Raji (cell line): ENCODE data around the gene SLC30A7.

Source experiments
- POLR2A ChIP-seq: IDR thresholded peaks from 2 replicates; pipeline ENCODE4 v1.6.1; 2011; ENCODE audit warnings: low read depth, low read length, control low read depth; ENCODE audit not compliant: insufficient read depth

SLC30A7 gene, protein sequence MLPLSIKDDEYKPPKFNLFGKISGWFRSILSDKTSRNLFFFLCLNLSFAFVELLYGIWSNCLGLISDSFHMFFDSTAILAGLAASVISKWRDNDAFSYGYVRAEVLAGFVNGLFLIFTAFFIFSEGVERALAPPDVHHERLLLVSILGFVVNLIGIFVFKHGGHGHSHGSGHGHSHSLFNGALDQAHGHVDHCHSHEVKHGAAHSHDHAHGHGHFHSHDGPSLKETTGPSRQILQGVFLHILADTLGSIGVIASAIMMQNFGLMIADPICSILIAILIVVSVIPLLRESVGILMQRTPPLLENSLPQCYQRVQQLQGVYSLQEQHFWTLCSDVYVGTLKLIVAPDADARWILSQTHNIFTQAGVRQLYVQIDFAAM

GRCh38 chr1:100895540-100896480 is at the start of gene SLC30A7:
SLC30A7 (plus strand) TSS chr1:100896090; CDS start chr1:100896263, 173 bp downstream.
- peak; percentile 74 for TF ChIP-seq POLR2A

DNA sequence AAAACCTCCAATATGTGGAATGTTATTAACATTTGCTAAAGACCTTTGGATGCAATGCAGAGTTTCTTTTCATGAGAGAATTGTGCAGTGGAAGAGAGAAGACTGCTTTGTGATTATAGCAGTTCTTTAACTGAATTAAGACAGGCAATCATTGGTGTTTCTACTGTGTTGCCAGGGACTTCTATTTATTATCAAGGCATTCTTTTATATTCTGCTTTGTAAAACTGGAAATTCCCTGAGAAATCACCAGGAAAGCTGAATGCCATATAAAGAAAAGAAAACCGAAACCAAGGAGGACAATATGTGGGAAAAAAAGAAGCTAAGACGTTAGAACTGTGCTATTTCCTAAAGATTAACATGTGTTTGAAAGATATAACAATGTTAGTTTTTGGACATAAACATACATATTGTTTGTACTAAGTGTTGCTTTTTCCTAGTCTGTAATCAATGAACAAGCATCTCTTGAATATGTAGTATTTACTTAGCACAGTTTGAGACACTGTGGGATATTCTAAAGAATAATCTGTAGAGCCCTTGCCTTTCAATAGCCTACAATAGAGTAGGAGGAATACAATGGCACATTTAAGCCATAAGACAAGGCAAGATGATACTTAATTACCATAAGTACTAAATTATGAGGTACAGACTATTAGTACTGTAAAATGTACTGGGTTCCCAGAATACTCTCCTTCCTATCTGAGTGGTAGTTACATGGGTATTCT is 48.4 kb upstream of the SLC30A7 start:
- no peak for TF ChIP-seq POLR2A

GRCh38 chr1:100851726-100852125 is 44.2 kb upstream of the SLC30A7 start:
- no peak for TF ChIP-seq POLR2A

DNA sequence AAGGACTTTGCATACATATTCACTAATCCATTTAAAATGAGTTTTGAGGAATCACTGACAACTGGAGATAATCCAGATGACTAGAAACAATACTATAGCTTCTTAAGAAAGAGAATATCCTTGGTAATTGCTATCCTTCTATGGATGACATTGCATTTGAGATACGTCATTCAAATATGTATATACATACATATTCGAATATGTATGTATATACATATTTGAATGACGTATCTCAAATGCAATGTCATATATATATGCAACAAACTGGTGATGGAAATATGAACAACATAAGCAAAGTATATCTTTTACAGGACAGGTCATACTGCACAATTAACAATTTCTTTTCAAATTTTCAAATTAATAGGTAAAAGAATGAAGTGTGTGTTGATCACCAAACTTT is 42.9 kb upstream of the SLC30A7 start:
- TF ChIP-seq POLR2A = no peak

DNA sequence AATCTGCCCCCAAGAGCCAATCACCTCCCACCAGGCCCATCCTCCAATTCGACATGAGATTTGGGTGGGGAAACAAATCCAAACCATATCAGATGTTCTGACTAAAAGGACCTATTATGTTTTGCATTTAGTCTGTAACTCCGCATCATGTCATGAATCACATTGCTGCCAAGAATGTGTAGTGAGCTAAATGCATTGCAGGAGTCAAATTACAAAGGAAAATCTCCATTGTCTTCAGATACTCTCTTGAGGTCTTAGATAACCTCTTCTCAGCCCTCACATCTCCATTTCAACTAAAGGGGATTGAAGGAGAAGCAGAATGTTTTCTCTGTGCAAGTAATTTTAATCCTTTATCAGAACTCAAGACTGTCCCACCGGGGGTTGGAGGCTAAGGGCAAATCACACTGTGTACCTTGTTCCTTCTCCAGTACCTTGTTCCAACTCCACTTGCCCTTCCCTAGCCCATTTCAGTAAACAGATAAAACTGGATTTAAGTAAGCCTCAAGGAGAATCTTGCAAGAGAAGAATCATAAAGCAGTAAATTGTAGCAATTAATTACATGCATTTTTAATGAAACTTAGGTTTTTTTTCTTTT is 35.4 kb upstream of the SLC30A7 start:
- TF ChIP-seq POLR2A = no peak

GRCh38 chr1:100861379-100861778 is 34.5 kb upstream of the SLC30A7 start:
- no peak for TF ChIP-seq POLR2A

DNA sequence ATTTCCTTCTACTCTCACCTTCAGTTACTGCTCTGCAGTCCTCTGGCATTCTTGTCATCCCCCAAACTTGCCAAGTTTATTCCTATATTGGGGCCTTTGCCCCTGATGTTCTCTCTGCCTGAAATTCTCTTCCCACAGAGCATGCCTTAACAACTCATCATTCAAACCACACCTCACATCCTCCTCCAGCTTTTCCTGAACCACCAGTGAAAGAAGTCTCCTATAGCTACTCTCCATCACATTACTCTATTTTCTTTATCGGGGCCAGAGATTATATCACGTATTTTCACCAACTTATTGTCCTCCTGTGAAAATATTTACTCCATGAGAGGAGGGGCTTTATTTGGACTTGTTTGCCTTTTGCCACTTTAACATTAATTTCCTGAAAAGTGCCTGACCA is 33.3 kb upstream of the SLC30A7 start:
- no peak for TF ChIP-seq POLR2A

- no peak for TF ChIP-seq POLR2A
Measured at GRCh38 chr1:100866041-100866900, 29.6 kb upstream of the SLC30A7 start.

DNA sequence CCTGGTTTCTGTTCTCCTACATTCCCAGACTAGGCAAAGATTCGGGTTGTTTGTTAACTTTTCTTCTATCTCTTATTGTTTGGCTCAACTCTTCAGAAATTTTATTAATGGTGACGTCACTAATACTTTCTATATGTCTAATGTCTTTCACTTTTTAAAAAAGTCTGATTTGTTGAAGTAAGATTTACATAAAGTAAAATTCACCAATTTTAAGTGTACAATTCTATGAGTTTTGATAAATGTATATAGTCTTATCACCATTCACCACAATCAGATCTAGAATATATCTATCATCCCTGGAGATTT is 29.0 kb upstream of the SLC30A7 start:
- no peak for TF ChIP-seq POLR2A

- TF ChIP-seq POLR2A = no peak
Measured at GRCh38 chr1:100868364-100868995, 27.4 kb upstream of the SLC30A7 start.

DNA sequence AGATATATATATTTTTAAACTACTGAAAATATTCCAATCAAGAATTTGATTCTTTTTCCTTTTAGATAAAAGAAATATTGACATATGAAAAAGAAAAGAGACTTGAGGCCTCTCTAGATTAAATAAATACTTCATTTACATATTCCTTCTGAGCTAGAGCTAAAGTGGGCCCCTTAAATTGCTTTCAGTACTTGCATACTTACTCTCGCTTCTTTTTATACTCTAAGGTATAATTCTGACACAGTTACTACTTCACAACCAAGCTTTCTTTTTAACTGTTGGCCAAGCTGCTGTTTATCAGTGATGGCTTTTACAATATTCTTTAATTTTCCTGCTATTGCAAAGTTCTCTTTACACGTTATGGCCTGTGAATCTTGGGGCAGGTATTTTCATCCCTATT is 25.9 kb upstream of the SLC30A7 start:
- TF ChIP-seq POLR2A = no peak

GRCh38 chr1:100874433-100874832 is 21.5 kb upstream of the SLC30A7 start:
- no peak for TF ChIP-seq POLR2A

DNA sequence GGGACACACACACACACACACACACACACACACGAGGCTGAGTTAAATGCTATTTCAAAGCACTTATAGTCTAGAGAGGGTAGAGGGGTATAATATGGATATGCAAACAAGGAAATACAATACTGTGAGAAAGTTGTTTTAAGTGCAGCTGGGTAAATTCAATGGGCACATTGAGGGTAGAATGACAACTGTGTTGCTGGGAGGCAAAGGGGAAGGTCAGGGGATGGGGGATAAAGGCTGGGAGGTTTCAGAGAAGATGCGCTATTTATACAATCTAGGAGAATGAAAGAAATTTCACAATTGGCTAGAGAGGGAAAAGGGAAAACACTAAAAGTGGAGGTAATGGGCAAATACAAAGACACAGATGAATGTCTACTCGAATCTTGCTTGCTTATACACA is 20.7 kb upstream of the SLC30A7 start:
- TF ChIP-seq POLR2A = no peak

DNA sequence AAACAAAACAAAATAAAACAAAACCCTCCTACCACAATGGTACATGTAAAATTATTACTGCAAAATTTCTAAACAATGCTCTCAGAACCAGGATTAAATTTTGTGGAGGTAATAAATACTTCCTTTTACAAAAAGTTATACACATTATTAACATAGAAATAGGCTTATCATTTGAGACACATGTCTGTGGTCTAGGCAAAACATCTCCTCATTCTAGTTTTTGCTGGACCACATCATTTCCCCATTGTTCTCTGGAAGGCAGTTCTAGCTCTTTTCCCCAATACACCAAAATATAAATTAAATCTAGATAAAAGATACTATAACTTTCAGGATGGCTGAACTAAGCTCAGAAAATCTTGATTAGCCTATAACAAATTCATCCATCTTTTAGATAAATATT is 19.6 kb upstream of the SLC30A7 start:
- no peak for TF ChIP-seq POLR2A
